Activated CD8-positive, alpha-beta memory T cell treated with anti-CD3 and anti-CD28 coated beads, Interleukin-2, amount 10 ng/mL, durations not matched to agents 7 days and 5 days (primary cell): ENCODE data around the gene POC1A. TPM values are rescaled to one million over a fixed set of nuclear protein-coding genes. Genes with fewer than 3 reads are reported as not detected.

Source experiments
- ATAC-seq: fragments of 150-1000 bp; cut with Tn5 transposase; one replicate; pipeline ENCODE4 v1.10.0; 2021; ENCODE audit warnings: moderate library complexity
- CTCF ChIA-PET: fragments of 350-600 bp; sonication (Branson Sonifier 250); formaldehyde crosslinking; loops from one replicate; lab custom pipeline; 2021; ENCODE audit warnings: antibody characterized with exemption; lab: Charles Lee
- DNase-seq: peaks from one replicate; pipeline ENCODE4 v3.0.0-alpha.2; 2020
- H3K27ac Mint-ChIP-seq: one replicate; pipeline ENCODE4 v1.8.0; 2021; ENCODE audit warnings: mild to moderate bottlenecking, mixed read lengths
- H3K27me3 Mint-ChIP-seq: one replicate; pipeline ENCODE4 v1.8.0; 2021; ENCODE audit warnings: mixed read lengths
- H3K36me3 Mint-ChIP-seq: one replicate; pipeline ENCODE4 v1.8.0; 2021; ENCODE audit warnings: mild to moderate bottlenecking, mixed read lengths
- H3K4me1 Mint-ChIP-seq: one replicate; pipeline ENCODE4 v1.8.0; 2021; ENCODE audit warnings: mixed read lengths
- H3K4me3 Mint-ChIP-seq: one replicate; pipeline ENCODE4 v1.8.0; 2021; ENCODE audit warnings: mild to moderate bottlenecking, moderate library complexity, mixed read lengths
- H3K9me3 Mint-ChIP-seq: one replicate; pipeline ENCODE4 v1.8.0; 2022; ENCODE audit warnings: low read depth, mixed read lengths
- total RNA-seq, 2 experiments: library from RNA; stranded (reverse); gene quantifications; one replicate each; pipeline ENCODE4 v1.2.3, GENCODE V29; 2021

The POC1A gene
- total RNA-seq, 2 experiments from 2014 or later, result 29.3 to 29.5 TPM

DNA sequence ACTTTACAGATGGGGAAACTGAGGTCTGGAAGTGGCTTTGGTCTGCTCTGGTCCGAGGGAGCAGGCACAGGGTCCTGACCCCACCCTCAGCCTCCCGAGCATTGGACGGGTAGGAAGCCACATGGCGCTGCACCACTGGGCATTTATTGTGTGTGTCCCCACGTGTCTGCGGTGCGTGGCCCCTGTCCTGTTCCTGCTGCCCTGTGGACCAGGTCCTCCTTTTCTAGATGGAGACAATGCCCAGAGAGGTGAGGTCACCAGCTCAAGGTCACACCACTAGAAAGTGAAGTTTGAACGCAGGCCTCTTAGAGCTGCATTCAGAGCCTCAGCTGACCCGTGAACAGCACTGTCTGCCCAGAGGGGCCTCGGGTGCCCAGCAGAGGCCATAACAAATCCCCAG lies 124.7 kb downstream of the POC1A start:
- no peaks in the 10 kb centered on the region for H3K27me3 Mint-ChIP-seq
- no peak overlapping the region for H3K4me3 Mint-ChIP-seq
- CTCF ChIA-PET, result interaction anchor here (0.6 to 1.5 kb wide), 4 partner anchors 15 to 221 kb away, joined by 3 to 5 read pairs (median 3); no protein-coding TSS in a partner anchor
- ATAC-seq (no peak), DNase-seq (no peak)
- H3K4me1 Mint-ChIP-seq, result no peaks in the 10 kb centered on the region
- no peaks in the 10 kb centered on the region for H3K36me3 Mint-ChIP-seq
- H3K9me3 Mint-ChIP-seq, result no peaks in the 10 kb centered on the region
- H3K27ac Mint-ChIP-seq, result no peak overlapping the region

DNA sequence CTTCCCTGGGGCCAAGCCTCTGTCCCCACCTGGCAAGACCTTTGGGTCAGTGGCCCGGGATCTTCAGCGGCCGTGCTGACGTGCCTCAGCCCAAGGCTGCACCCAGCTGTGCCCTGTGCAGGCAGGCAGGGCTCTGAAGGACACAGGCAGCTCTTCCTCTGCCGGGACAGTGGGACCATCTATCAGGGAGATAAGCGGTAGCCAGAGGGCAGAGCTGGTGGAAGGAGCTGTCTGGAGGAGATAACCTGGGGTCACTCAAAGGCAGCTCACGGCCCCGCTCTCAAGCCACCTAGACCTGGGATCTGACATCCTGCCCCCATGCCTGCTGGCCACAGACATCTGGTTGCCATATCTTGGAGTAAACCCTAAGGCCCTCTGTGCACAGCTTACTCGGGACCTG lies 125.2 kb downstream of the POC1A start:
- Mint-ChIP-seq H3K27ac (no peak overlapping the region), H3K9me3 (no peaks in the 10 kb centered on the region), H3K4me3 (no peak overlapping the region), H3K36me3 (no peaks in the 10 kb centered on the region), H3K27me3 (no peaks in the 10 kb centered on the region), H3K4me1 (no peaks in the 10 kb centered on the region)
- CTCF ChIA-PET, result interaction anchor here (0.6 to 1.5 kb wide), 4 partner anchors 14 to 222 kb away, joined by 3 to 5 read pairs (median 3); no protein-coding TSS in a partner anchor
- DNase-seq (no peak), ATAC-seq (no peak)

DNA sequence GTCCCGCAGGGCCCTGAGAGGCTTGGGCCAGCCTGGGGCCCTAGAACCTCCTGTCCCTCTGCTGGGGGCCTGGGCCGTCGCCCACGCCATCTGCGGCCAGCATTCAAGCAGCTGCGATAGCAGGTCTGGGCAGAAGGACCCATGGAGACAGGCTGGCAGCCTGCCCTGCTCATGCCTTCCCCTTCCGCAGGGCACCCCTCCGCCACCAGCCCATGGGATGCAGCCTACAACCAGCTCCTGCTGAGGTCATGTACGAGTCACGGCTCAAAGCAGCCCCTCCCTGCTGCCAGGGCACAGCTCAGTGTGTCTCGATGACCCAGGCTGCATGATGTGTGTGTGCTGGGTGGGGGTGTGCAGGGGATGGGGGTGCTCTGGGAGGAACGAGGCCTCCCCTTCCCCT lies 125.7 kb downstream of the POC1A start:
- no peaks in the 10 kb centered on the region for H3K36me3 Mint-ChIP-seq
- ATAC-seq (no peak), DNase-seq (no peak)
- CTCF ChIA-PET, result interaction anchor here (0.6 to 1.5 kb wide), 4 partner anchors 27 to 384 kb away, joined by 3 to 5 read pairs (median 3); no protein-coding TSS in a partner anchor
- H3K9me3 Mint-ChIP-seq, result no peaks in the 10 kb centered on the region
- H3K27ac Mint-ChIP-seq, result no peak overlapping the region
- no peaks in the 10 kb centered on the region for H3K27me3 Mint-ChIP-seq
- no peak overlapping the region for H3K4me3 Mint-ChIP-seq
- H3K4me1 Mint-ChIP-seq, result no peaks in the 10 kb centered on the region

DNA sequence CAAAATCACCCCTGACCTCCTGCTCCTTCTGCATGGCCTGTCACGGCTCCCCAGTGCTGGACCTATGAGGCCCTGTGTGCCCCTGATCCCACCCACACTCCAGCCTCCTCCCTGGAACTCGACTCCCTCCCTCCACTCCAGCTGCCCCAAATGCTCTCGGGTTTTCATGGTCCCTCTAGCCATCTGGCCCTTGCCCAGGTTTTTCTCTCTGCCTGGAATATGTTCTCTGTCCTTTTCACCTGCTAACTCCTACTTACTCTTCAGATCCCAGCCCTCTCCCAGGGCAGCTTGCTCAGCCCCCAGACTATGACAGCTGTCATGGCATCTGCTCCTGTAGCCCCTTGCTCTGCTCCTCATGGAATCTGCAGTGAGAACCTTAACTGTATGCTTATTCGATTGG lies 128.2 kb downstream of the POC1A start:
- CTCF ChIA-PET, result no interaction called here
- Mint-ChIP-seq H3K4me1 (no peaks in the 10 kb centered on the region), H3K27me3 (no peaks in the 10 kb centered on the region), H3K4me3 (no peak overlapping the region), H3K27ac (no peak overlapping the region), H3K36me3 (no peaks in the 10 kb centered on the region), H3K9me3 (no peaks in the 10 kb centered on the region)
- ATAC-seq, result no peak
- DNase-seq, result no peak

DNA sequence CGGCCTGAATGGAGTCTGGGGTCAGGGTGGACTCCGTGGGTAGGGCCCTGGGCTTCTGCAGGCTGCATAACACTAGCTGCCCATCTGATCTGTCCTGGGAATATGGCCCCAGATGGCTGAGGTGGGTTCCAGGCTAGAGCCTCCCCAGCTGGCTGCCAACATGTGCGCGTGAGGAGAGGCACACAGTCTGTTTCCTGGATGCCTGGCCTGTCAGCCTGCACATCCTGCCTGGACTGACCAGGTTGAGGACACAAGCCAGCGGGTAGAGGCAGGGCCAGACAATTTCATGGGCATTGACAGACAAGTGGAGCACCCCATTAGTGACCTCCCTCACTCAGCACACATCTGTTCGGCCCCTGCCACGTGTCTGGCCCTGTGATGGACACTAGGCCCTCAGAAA lies 128.8 kb downstream of the POC1A start:
- Mint-ChIP-seq H3K9me3 (no peaks in the 10 kb centered on the region), H3K4me1 (no peaks in the 10 kb centered on the region), H3K4me3 (no peak overlapping the region), H3K36me3 (no peaks in the 10 kb centered on the region), H3K27me3 (no peaks in the 10 kb centered on the region), H3K27ac (no peak overlapping the region)
- DNase-seq (no peak), ATAC-seq (no peak)
- CTCF ChIA-PET, result no interaction called here

Other genes with a start within 250 kb of the POC1A start
- 10 to 100 TPM; 25.4 to 38.0 TPM for gene RRP9, start 212.5 kb downstream of the POC1A start, total RNA-seq
- 10 to 100 TPM; 15.8 to 19.0 TPM for gene PARP3, start 212.1 kb downstream of the POC1A start, total RNA-seq
- gene GPR62, start 199.0 kb downstream of the POC1A start, total RNA-seq, result not detected
- gene PCBP4, start 187.0 kb downstream of the POC1A start, total RNA-seq, result 10 to 100 TPM; 11.4 to 21.1 TPM
- gene ABHD14B, start 180.4 kb downstream of the POC1A start, total RNA-seq, result 10 to 100 TPM; 36.2 to 36.7 TPM
- 10 to 100 TPM; 11.8 to 13.7 TPM for gene ABHD14A, start 179.4 kb downstream of the POC1A start, total RNA-seq
- gene ACY1, start 170.9 kb downstream of the POC1A start, total RNA-seq, result 10 to 100 TPM; 18.1 to 21.3 TPM
- 1,000 to 10,000 TPM; 1,042 to 1,060 TPM for gene RPL29, start 158.5 kb downstream of the POC1A start, total RNA-seq
- gene DUSP7, start 97.9 kb downstream of the POC1A start, total RNA-seq, result 10 to 100 TPM; 24.2 to 29.3 TPM
- gene ALAS1, start 43.7 kb upstream of the POC1A start, total RNA-seq, result 10 to 100 TPM; 61.3 to 84.2 TPM
- gene TLR9, start 71.2 kb upstream of the POC1A start, total RNA-seq, result under 1 TPM in 1 of 2 experiments, not detected in 1; 0.64 TPM
- gene TWF2, start 84.7 kb upstream of the POC1A start, total RNA-seq, result 100 to 1,000 TPM; 110 to 131 TPM
- gene PPM1M, start 91.3 kb upstream of the POC1A start, total RNA-seq, result 10 to 100 TPM; 91.1 to 94.1 TPM
- gene WDR82, start 124.2 kb upstream of the POC1A start, total RNA-seq, result 100 to 1,000 TPM; 114 to 132 TPM
- gene GLYCTK, start 133.4 kb upstream of the POC1A start, total RNA-seq, result 10 to 100 TPM; 23.2 to 29.4 TPM
- gene DNAH1, start 161.9 kb upstream of the POC1A start, total RNA-seq, result 10 to 100 TPM; 13.9 to 26.5 TPM